ENCODE data around the gene PRSS2.

DNA sequence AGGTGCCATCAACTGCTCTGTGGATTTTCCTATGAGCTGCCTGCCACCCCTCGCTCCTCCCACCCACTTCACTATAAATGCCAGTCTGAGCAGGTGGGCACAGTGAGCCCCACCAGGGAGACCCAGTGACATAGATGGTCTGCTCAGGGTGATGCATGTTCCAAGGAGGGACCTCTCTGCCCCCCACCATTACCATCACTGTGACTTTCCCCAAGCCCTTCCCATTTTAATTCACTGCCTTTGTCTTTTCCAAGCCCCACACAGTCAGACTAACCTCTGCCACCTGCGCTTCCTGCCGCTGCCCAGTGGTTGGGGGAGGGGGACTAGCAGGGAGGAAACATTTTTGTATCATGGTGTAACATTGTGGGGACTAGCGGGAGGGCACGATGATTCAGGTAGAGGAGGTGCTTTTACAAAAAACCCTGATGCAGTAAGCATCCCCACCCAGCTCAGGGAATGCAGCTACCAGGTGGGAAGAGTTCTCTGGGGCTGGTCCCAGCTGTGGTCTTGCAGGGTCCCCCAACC, 24.6 kb downstream of the PRSS2 start:
- TF ChIP-seq, protein P1, sequence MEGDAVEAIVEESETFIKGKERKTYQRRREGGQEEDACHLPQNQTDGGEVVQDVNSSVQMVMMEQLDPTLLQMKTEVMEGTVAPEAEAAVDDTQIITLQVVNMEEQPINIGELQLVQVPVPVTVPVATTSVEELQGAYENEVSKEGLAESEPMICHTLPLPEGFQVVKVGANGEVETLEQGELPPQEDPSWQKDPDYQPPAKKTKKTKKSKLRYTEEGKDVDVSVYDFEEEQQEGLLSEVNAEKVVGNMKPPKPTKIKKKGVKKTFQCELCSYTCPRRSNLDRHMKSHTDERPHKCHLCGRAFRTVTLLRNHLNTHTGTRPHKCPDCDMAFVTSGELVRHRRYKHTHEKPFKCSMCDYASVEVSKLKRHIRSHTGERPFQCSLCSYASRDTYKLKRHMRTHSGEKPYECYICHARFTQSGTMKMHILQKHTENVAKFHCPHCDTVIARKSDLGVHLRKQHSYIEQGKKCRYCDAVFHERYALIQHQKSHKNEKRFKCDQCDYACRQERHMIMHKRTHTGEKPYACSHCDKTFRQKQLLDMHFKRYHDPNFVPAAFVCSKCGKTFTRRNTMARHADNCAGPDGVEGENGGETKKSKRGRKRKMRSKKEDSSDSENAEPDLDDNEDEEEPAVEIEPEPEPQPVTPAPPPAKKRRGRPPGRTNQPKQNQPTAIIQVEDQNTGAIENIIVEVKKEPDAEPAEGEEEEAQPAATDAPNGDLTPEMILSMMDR (IDR thresholded peaks at IDR 0.05): no peak
- TF ChIP-seq POLR2AphosphoS5 (IDR thresholded peaks at IDR 0.05; ENCODE audit: low read depth, low read length): no peak
- TF ChIP-seq SIN3A (IDR thresholded peaks at IDR 0.05; ENCODE audit: borderline replicate concordance, insufficient read depth, low read depth, low read length): no peak
